KMS-11 (cell line): Measurements from ENCODE around the gene LRRC70.

Experiments used
- H2AFZ ChIP-seq: fragments of 200-600 bp; sonication (generic); 2 replicates; pipeline ENCODE4 v1.6.1; 2016; ENCODE audit warnings: antibody characterized with exemption, mixed run types, low read depth
- H3K27ac ChIP-seq: fragments of 200-600 bp; sonication (generic); 2 replicates; pipeline ENCODE4 v1.6.1; 2016; ENCODE audit warnings: mild to moderate bottlenecking, mixed run types
- H3K27me3 ChIP-seq: fragments of 200-600 bp; sonication (generic); 2 replicates; pipeline ENCODE4 v1.6.1; 2017; ENCODE audit warnings: mild to moderate bottlenecking, low read depth, mixed run types, moderate library complexity; ENCODE audit not compliant: insufficient read depth
- H3K36me3 ChIP-seq: fragments of 200-600 bp; sonication (generic); 2 replicates; pipeline ENCODE4 v1.6.1; 2017; ENCODE audit warnings: mild to moderate bottlenecking, mixed run types; ENCODE audit not compliant: insufficient read depth
- H3K4me1 ChIP-seq: fragments of 200-600 bp; sonication (generic); 2 replicates; pipeline ENCODE4 v1.6.1; 2016; ENCODE audit warnings: mild to moderate bottlenecking, low read depth, mixed run types; ENCODE audit not compliant: poor library complexity, severe bottlenecking
- H3K4me2 ChIP-seq: fragments of 200-600 bp; sonication (generic); 2 replicates; pipeline ENCODE4 v1.7.0; 2016; ENCODE audit warnings: mild to moderate bottlenecking, mixed run types
- H3K4me3 ChIP-seq: fragments of 200-600 bp; sonication (generic); IDR thresholded peaks from 2 replicates; pipeline ENCODE4 v1.6.1; 2017; ENCODE audit warnings: low read depth, low read length, mixed read lengths; ENCODE audit not compliant: insufficient read depth
- H3K79me2 ChIP-seq: fragments of 200-600 bp; sonication (generic); 2 replicates; pipeline ENCODE4 v1.6.1; 2016; ENCODE audit warnings: low read depth, mixed run types; ENCODE audit not compliant: insufficient read depth
- H3K9ac ChIP-seq: fragments of 200-600 bp; sonication (generic); 2 replicates; pipeline ENCODE4 v1.6.1; 2016; ENCODE audit warnings: mild to moderate bottlenecking, mixed run types
- H4K20me1 ChIP-seq: fragments of 200-600 bp; sonication (generic); 2 replicates; pipeline ENCODE4 v1.6.1; 2016; ENCODE audit warnings: mild to moderate bottlenecking, mixed run types; ENCODE audit not compliant: insufficient read depth
- TF ChIP-seq, protein P1 (sequence below): fragments of 200-600 bp; sonication (generic); conservative IDR thresholded peaks from 2 replicates; pipeline ENCODE4 v1.6.1; 2017; ENCODE audit warnings: low read depth, mild to moderate bottlenecking, antibody characterized with exemption, low read length, moderate library complexity, mixed read lengths

The LRRC70 gene

DNA sequence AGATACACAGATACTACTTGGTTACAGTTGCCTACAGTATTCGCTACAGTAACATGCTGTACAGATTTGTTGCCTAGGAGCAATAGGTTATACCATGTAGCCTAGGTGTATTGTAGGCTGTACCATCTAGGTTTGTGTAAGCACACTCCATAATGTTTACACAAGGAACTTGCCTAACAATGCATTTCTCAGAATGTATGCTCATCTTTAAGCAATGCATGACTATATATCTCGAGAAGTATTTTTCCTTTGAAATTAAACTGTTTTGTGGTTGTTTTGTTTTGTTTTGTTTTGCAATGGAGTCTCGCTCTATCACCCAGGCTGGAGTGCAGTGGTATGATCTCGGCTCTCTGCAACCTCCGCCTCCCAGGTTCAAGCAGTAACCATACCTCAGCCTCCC is 25.3 kb downstream of the LRRC70 start:
- TF ChIP-seq, protein P1, sequence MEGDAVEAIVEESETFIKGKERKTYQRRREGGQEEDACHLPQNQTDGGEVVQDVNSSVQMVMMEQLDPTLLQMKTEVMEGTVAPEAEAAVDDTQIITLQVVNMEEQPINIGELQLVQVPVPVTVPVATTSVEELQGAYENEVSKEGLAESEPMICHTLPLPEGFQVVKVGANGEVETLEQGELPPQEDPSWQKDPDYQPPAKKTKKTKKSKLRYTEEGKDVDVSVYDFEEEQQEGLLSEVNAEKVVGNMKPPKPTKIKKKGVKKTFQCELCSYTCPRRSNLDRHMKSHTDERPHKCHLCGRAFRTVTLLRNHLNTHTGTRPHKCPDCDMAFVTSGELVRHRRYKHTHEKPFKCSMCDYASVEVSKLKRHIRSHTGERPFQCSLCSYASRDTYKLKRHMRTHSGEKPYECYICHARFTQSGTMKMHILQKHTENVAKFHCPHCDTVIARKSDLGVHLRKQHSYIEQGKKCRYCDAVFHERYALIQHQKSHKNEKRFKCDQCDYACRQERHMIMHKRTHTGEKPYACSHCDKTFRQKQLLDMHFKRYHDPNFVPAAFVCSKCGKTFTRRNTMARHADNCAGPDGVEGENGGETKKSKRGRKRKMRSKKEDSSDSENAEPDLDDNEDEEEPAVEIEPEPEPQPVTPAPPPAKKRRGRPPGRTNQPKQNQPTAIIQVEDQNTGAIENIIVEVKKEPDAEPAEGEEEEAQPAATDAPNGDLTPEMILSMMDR, result no peak
- H3K9ac ChIP-seq, result no peak overlapping the region
- H3K27me3 ChIP-seq, result no peaks in the 10 kb centered on the region
- no peak overlapping the region for H3K4me2 ChIP-seq
- H3K27ac ChIP-seq, result no peak overlapping the region
- H3K36me3 ChIP-seq, result no peaks in the 10 kb centered on the region
- H2AFZ ChIP-seq, result no peak overlapping the region
- H3K79me2 ChIP-seq, result no peaks in the 10 kb centered on the region
- no peaks in the 10 kb centered on the region for H3K4me1 ChIP-seq
- H3K4me3 ChIP-seq, result no peak overlapping the region
- no peaks in the 10 kb centered on the region; the same call in 1 of the 2 replicates for H4K20me1 ChIP-seq

DNA sequence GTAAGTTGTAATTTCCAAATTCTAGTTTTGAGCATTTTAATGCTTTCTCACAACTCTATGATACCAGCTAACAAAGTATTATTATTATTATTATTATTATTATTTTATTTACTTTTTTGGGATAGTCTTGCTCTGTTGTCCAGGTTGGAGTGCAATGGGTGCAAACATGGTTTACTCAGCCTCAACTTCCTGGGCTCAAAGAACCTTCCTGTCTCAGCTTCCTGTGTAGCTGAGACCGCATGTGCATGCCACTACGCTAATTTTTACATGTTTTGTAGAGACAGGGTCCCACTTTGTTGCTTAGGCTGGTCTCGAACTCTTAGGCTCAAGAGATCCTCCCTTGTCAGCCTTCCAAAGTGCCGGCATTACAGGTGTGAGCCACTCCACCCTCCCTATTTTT is 27.0 kb downstream of the LRRC70 start:
- Histone ChIP-seq H3K36me3 (no peaks in the 10 kb centered on the region), H3K9ac (no peak overlapping the region), H3K4me3 (no peak overlapping the region), H2AFZ (no peak overlapping the region), H3K4me1 (no peaks in the 10 kb centered on the region), H3K4me2 (no peak overlapping the region), H3K27me3 (no peaks in the 10 kb centered on the region), H3K79me2 (no peaks in the 10 kb centered on the region), H4K20me1 (no peaks in the 10 kb centered on the region; the same call in 1 of the 2 replicates), H3K27ac (no peak overlapping the region)
- TF ChIP-seq, protein P1, result no peak

DNA sequence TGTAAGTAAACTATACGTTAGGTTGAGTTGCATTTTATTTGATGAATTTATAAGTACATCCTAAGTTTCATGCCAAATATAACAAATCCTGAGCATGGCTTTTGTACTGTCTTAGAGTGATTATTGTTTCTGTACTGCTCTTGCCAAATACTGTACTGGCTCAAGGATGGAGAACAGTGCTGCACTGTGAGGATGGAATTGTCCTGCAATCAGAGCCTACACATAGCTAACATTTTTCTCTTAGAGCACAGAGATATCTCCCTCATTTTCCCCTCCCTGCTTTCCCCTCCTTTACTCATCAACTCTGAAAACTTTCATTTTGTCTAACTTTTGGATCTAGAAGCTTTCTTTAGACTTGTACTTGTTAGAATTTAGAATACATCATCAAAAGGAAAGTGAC is 28.3 kb downstream of the LRRC70 start:
- Histone ChIP-seq H3K36me3 (no peaks in the 10 kb centered on the region), H3K4me1 (no peaks in the 10 kb centered on the region), H2AFZ (no peak overlapping the region), H4K20me1 (no peaks in the 10 kb centered on the region), H3K27me3 (no peaks in the 10 kb centered on the region), H3K9ac (no peak overlapping the region), H3K79me2 (no peaks in the 10 kb centered on the region), H3K4me3 (no peak overlapping the region), H3K4me2 (no peak overlapping the region), H3K27ac (no peak overlapping the region)
- TF ChIP-seq, protein P1, result no peak

DNA sequence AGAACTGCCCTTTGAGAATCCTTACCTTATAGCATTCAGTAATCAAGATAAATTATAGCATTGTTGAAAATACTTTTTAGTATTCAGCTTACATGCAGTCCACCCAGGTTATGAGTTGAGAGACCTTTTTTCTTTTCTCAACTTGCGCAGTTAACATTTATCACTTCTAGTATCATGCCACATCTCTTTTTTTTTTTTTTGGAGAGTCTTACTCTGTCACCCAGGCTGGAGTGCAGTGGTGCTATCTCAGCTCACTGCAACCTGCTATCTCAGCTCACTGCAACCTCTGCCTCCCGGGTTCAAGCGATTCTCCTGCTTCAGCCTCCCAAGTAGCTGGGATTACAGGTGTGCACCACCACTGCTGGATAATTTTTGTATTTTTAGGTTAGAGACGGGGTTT is 29.0 kb downstream of the LRRC70 start:
- no peak overlapping the region for H2AFZ ChIP-seq
- H3K4me2 ChIP-seq, result no peak overlapping the region
- no peaks in the 10 kb centered on the region for H3K79me2 ChIP-seq
- no peaks in the 10 kb centered on the region for H4K20me1 ChIP-seq
- no peak overlapping the region for H3K27ac ChIP-seq
- H3K9ac ChIP-seq, result no peak overlapping the region
- no peaks in the 10 kb centered on the region for H3K4me1 ChIP-seq
- H3K4me3 ChIP-seq, result no peak overlapping the region
- H3K27me3 ChIP-seq, result no peaks in the 10 kb centered on the region
- no peaks in the 10 kb centered on the region for H3K36me3 ChIP-seq
- TF ChIP-seq, protein P1, result no peak
